Measurements from ENCODE around the gene TEAD4. TPM values are rescaled to one million over a fixed set of nuclear protein-coding genes. Genes with fewer than 3 reads are reported as not detected.

The TEAD4 gene
- polyA plus RNA-seq, 1 experiment = 10.3 TPM

GRCh38 chr12:3012786-3013185 is 53.6 kb downstream of the TEAD4 start:
- no peak overlapping the region for H3K4me3 ChIP-seq (ENCODE audit: low read depth, low read length)
- no peaks in the 10 kb centered on the region for H3K27me3 ChIP-seq (ENCODE audit: control insufficient read depth, insufficient read depth, low read length)
- TF ChIP-seq, protein P1, sequence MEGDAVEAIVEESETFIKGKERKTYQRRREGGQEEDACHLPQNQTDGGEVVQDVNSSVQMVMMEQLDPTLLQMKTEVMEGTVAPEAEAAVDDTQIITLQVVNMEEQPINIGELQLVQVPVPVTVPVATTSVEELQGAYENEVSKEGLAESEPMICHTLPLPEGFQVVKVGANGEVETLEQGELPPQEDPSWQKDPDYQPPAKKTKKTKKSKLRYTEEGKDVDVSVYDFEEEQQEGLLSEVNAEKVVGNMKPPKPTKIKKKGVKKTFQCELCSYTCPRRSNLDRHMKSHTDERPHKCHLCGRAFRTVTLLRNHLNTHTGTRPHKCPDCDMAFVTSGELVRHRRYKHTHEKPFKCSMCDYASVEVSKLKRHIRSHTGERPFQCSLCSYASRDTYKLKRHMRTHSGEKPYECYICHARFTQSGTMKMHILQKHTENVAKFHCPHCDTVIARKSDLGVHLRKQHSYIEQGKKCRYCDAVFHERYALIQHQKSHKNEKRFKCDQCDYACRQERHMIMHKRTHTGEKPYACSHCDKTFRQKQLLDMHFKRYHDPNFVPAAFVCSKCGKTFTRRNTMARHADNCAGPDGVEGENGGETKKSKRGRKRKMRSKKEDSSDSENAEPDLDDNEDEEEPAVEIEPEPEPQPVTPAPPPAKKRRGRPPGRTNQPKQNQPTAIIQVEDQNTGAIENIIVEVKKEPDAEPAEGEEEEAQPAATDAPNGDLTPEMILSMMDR (IDR thresholded peaks at IDR 0.05; ENCODE audit: low read depth, low read length) = no peak
- ChIA-PET CTCF (interaction anchor here (0.8 to 1.5 kb wide), 4 partner anchors 21 to 287 kb away, joined by 3 to 5 read pairs (median 4); no protein-coding TSS in a partner anchor), POLR2A (interaction anchor here (0.7 kb wide), 1 partner anchor 14 kb away, joined by 3 read pairs; no protein-coding TSS in a partner anchor)
- DNase-seq (ENCODE audit: low read depth, low spot score) = no peak
- H3K27ac ChIP-seq (ENCODE audit: low read depth, low read length) = no peak overlapping the region
- peaks cover 3% of the 10 kb centered on the region; the same call in 1 of the 2 replicates for H3K9me3 ChIP-seq (ENCODE audit: control insufficient read depth, insufficient read depth, low read length)

DNA sequence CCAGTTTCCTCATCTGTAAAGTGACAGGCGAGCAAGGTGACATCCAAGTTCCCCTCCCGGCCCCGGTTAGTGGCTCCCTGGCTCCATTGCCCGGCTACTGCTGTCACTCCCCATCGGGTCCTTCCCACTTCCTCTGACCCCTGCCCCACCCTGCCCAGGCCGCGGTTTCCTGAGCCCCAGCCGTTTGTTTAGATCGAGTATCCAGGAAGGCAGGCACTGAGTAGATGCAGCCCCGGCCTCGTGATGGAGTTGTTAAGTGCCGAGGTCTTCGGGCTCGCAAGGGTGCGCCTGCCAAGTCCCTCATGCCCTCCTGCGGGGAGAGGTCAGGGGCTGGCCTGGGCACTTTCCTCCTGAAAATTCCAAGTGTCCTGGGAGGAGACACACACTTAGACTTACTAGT is 55.4 kb downstream of the TEAD4 start:
- Histone ChIP-seq H3K27ac (ENCODE audit: low read depth, low read length) (no peak overlapping the region), H3K9me3 (ENCODE audit: control insufficient read depth, insufficient read depth, low read length) (peaks cover 3% of the 10 kb centered on the region; the same call in 1 of the 2 replicates), H3K27me3 (ENCODE audit: control insufficient read depth, insufficient read depth, low read length) (no peaks in the 10 kb centered on the region), H3K4me3 (ENCODE audit: low read depth, low read length) (no peak overlapping the region)
- CTCF ChIA-PET = interaction anchor here (1.1 kb wide), 1 partner anchor 161 kb away, joined by 3 read pairs; no protein-coding TSS in a partner anchor
- no peak for DNase-seq (ENCODE audit: low read depth, low spot score)
- TF ChIP-seq, protein P1 (IDR thresholded peaks at IDR 0.05; ENCODE audit: low read depth, low read length) = no peak
- POLR2A ChIA-PET = no interaction called here

DNA sequence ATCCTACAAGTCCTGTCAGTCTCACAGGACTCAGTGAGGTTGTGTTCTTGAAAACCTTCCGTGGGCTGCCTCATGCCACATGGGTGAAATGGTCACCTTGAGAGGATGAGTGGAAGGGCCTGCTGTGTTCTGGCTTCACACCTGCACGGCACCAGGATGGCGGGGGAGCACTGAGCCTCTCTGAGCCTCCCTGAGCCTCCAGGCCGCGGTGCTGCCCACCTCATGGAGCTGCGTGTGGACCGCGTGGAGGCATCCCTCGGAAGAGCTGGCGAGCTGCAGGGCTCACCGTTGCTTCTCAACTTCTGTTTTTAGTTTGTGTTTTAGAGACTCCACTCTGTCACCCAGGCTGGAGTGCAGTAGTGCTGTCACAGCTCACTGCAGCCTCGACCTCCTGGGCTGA is 56.2 kb downstream of the TEAD4 start:
- POLR2A ChIA-PET = no interaction called here
- Histone ChIP-seq H3K27ac (ENCODE audit: low read depth, low read length) (no peak overlapping the region), H3K9me3 (ENCODE audit: control insufficient read depth, insufficient read depth, low read length) (no peaks in the 10 kb centered on the region; the same call in 1 of the 2 replicates)

DNA sequence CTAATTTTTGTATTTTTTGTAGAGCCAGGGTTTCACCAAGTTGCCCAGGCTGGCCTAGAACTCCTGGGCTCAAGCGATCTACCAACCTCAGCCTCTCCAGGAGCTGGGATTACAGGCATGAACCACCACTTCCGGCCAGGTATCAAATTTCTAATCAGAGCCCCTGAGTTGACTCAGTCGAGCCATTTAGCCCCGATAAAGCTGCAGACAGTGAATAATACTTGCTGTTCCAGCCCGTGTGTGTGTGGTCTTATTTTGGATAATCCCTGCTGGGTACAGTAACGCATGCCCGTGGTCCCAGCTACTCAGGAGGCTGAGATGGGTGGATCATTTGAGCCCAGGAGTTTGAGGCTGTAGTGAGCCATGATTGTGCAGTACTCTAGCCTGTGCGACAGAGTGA is 57.0 kb downstream of the TEAD4 start:
- no peaks in the 10 kb centered on the region; the same call in 1 of the 2 replicates for H3K9me3 ChIP-seq (ENCODE audit: control insufficient read depth, insufficient read depth, low read length)
- TF ChIP-seq, protein P1 (IDR thresholded peaks at IDR 0.05; ENCODE audit: low read depth, low read length) = no peak
- H3K4me3 ChIP-seq (ENCODE audit: low read depth, low read length) = no peak overlapping the region
- no peaks in the 10 kb centered on the region for H3K27me3 ChIP-seq (ENCODE audit: control insufficient read depth, insufficient read depth, low read length)
- DNase-seq (ENCODE audit: low read depth, low spot score) = no peak
- H3K27ac ChIP-seq (ENCODE audit: low read depth, low read length) = no peak overlapping the region
- ChIA-PET CTCF (no interaction called here), POLR2A (interaction anchor here (0.7 kb wide), 1 partner anchor 10 kb away, joined by 4 read pairs; no protein-coding TSS in a partner anchor)

More for the DNA sequence above, 56.2 kb downstream of the TEAD4 start:
- Histone ChIP-seq H3K27me3 (ENCODE audit: control insufficient read depth, insufficient read depth, low read length) (no peaks in the 10 kb centered on the region), H3K4me3 (ENCODE audit: low read depth, low read length) (no peak overlapping the region)
- CTCF ChIA-PET = interaction anchor here (1.1 kb wide), 1 partner anchor 161 kb away, joined by 3 read pairs; no protein-coding TSS in a partner anchor
- DNase-seq (ENCODE audit: low read depth, low spot score) = no peak
- TF ChIP-seq, protein P1 (IDR thresholded peaks at IDR 0.05; ENCODE audit: low read depth, low read length) = no peak

DNA sequence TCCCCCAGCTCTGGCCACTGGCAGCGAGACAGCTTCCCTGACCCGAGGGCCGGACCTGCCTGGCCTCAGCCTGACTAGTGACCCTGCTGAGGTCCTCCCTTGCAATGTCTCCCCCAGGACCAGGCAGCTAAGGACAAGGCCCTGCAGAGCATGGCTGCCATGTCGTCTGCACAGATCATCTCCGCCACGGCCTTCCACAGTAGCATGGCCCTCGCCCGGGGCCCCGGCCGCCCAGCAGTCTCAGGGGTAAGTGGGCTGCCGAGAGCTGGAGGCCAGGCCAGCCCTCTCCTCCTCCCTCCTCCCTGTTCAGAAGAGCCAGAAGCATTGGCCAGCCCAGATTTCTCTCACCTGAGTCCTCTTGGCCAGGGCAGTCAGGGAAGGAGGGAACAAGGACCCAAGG is 58.1 kb downstream of the TEAD4 start:
- Histone ChIP-seq H3K9me3 (ENCODE audit: control insufficient read depth, insufficient read depth, low read length) (no peaks in the 10 kb centered on the region; the same call in 1 of the 2 replicates), H3K27ac (ENCODE audit: low read depth, low read length) (no peak overlapping the region), H3K27me3 (ENCODE audit: control insufficient read depth, insufficient read depth, low read length) (no peaks in the 10 kb centered on the region), H3K4me3 (ENCODE audit: low read depth, low read length) (no peak overlapping the region)
- ChIA-PET POLR2A (no interaction called here), CTCF (interaction anchor here (1.0 kb wide), 1 partner anchor 17 kb away, joined by 3 read pairs; no protein-coding TSS in a partner anchor)
- TF ChIP-seq, protein P1 (IDR thresholded peaks at IDR 0.05; ENCODE audit: low read depth, low read length) = no peak
- no peak for DNase-seq (ENCODE audit: low read depth, low spot score)

Measured in AG04450 (cell line).